ENCODE results near the gene TVP23A.
"Not testable (repeated sequence)": the region's sequence is repeated elsewhere in the genome, so short reads cannot be mapped to it uniquely, and the experiment has no call there.

TVP23A gene

GRCh38 chr16:10835281-10835931 is 16.8 kb upstream of the TVP23A start:
- DNase-seq, result no peak

GRCh38 chr16:10834766-10835165 is 16.2 kb upstream of the TVP23A start:
- DNase-seq, result no peak

GRCh38 chr16:10834130-10834529 is 15.5 kb upstream of the TVP23A start:
- DNase-seq, result no peak

GRCh38 chr16:10833271-10833670 is 14.7 kb upstream of the TVP23A start:
- no peak for DNase-seq

- no peak for DNase-seq
Observed at GRCh38 chr16:10831894-10832886, 13.6 kb upstream of the TVP23A start.

GRCh38 chr16:10830240-10830639 is 11.6 kb upstream of the TVP23A start:
- DNase-seq, result not testable (repeated sequence)

- DNase-seq, result not testable (repeated sequence)
Observed at GRCh38 chr16:10829390-10830098, 10.9 kb upstream of the TVP23A start.

GRCh38 chr16:10828851-10829366 is 10.3 kb upstream of the TVP23A start:
- peak; percentile 68 for DNase-seq

- DNase-seq, result no peak
Observed at GRCh38 chr16:10827691-10828341, 9.2 kb upstream of the TVP23A start.

GRCh38 chr16:10824111-10824893 is 5.7 kb upstream of the TVP23A start:
- DNase-seq, result no peak

GRCh38 chr16:10822702-10823101 is 4.1 kb upstream of the TVP23A start:
- DNase-seq, result no peak

GRCh38 chr16:10820546-10820945 is 2.0 kb upstream of the TVP23A start:
- DNase-seq, result no peak

GRCh38 chr16:10817514-10817913 is 1.1 kb downstream of the TVP23A start:
- DNase-seq, result no peak

- no peak for DNase-seq
Observed at GRCh38 chr16:10813099-10813455, 5.5 kb downstream of the TVP23A start.

GRCh38 chr16:10812312-10813098 is 6.1 kb downstream of the TVP23A start:
- DNase-seq, result no peak

- DNase-seq, result no peak
Observed at GRCh38 chr16:10809706-10810105, 8.9 kb downstream of the TVP23A start.

- no peak for DNase-seq
Observed at GRCh38 chr16:10808850-10809249, 9.7 kb downstream of the TVP23A start.

- DNase-seq, result no peak
Observed at GRCh38 chr16:10808218-10808617, 10.4 kb downstream of the TVP23A start.

GRCh38 chr16:10806698-10807097 is 11.9 kb downstream of the TVP23A start:
- DNase-seq, result no peak

GRCh38 chr16:10805334-10805733 is 13.3 kb downstream of the TVP23A start:
- no peak for DNase-seq

- no peak for DNase-seq
Observed at GRCh38 chr16:10799736-10800135, 18.9 kb downstream of the TVP23A start.

All from kidney glomerular epithelial cell (primary cell).